HepG2 (cell line): ENCODE data around the gene RIN3. TPM values are rescaled to one million over a fixed set of nuclear protein-coding genes. Genes with fewer than 3 reads are reported as not detected.
A peak's percentile ranks its signal among the peaks of the same experiment; 100 is the strongest.

Source experiments
- ATAC-seq: fragments of 200-7000 bp; cut with Tn5 transposase; 3 replicates; pipeline ENCODE4 v1.9.1; 2020; ENCODE audit warnings: mild to moderate bottlenecking, moderate library complexity
- BruUV-seq: library from RNA; stranded (reverse); fragments of 400-500 nt; replicated peaks from 2 replicates; lab custom pipeline; 2021; lab: Mats Ljungman, UMichigan
- CTCF ChIA-PET: fragments of 300-600 bp; formaldehyde crosslinking; extraction: SDS; loops from one replicate; lab custom pipeline; 2021; ENCODE audit warnings: low total read pairs, inconsistent platforms, low intra/inter-chr PET ratio; lab: Yijun Ruan, JAX
- POLR2A ChIA-PET: fragments of 350-600 bp; sonication (Branson Sonifier 250); formaldehyde crosslinking; loops from one replicate; lab custom pipeline; 2020; ENCODE audit warnings: antibody characterized with exemption, inconsistent platforms; lab: Yijun Ruan, JAX
- DNase-seq: peaks from one replicate; pipeline ENCODE4 v3.0.0-alpha.2; 2015; ENCODE audit warnings: low spot score
- FAIRE-seq: peaks from 3 replicates; lab custom pipeline; 2011; peaks lifted over from hg19 to GRCh38; lab: Jason Lieb, UNC
- H2AFZ ChIP-seq: one replicate; pipeline ENCODE4 v1.6.1; 2011; ENCODE audit warnings: low read length, inconsistent platforms
- H3K27ac ChIP-seq: fragments of 300-600 bp; 3 replicates; pipeline ENCODE4 v1.8.0; 2011; ENCODE audit warnings: mixed run types, mild to moderate bottlenecking, mixed read lengths, low read length, inconsistent platforms; ENCODE audit not compliant: insufficient read depth; ENCODE audit errors: extremely low read length
- H3K27me3 ChIP-seq, 2 experiments: fragments of 200-600 bp in 1 of 2; 2 replicates in 1 of 2; 3 replicates in 1 of 2; pipeline versions ENCODE4 v1.6.0 to v1.8.0; 2011; ENCODE audit warnings: low read length in 2 of 2, mild to moderate bottlenecking in 2 of 2, moderate library complexity in 2 of 2, inconsistent platforms in 1 of 2; ENCODE audit not compliant: insufficient read depth in 2 of 2, control insufficient read depth in 1 of 2
- H3K36me3 ChIP-seq, 2 experiments: fragments of 200-600 bp in 1 of 2; replicated peaks in 1 of 2; 2 replicates in 1 of 2; 3 replicates in 1 of 2; pipeline versions ENCODE4 v1.5.1 to v1.8.0; 2011; ENCODE audit warnings: low read length in 2 of 2, inconsistent platforms in 1 of 2; ENCODE audit not compliant: insufficient read depth in 2 of 2, control insufficient read depth in 1 of 2
- H3K4me1 ChIP-seq: 2 replicates; pipeline ENCODE4 v1.5.1; 2012; ENCODE audit warnings: low read length, inconsistent platforms; ENCODE audit not compliant: insufficient read depth
- H3K4me2 ChIP-seq: 2 replicates; pipeline ENCODE4 v1.6.0; 2011; ENCODE audit warnings: low read depth, low read length, inconsistent platforms
- H3K4me3 ChIP-seq, 3 experiments: fragments of 200-600 bp in 1 of 3; sonication (generic), shearing (Covaris generic) in 1 of 3; replicated peaks in 1 of 3; 2 replicates each; pipeline ENCODE4 v1.5.1; 2011 to 2016; ENCODE audit warnings: low read length in 3 of 3, inconsistent platforms in 2 of 3, low read depth in 2 of 3, mild to moderate bottlenecking in 2 of 3, control low read depth in 1 of 3, mixed read lengths in 1 of 3; ENCODE audit not compliant: insufficient read depth in 1 of 3
- H3K79me2 ChIP-seq: one replicate; pipeline ENCODE4 v1.6.1; 2011; ENCODE audit warnings: low read length, inconsistent platforms; ENCODE audit not compliant: insufficient read depth
- H3K9ac ChIP-seq: 2 replicates; pipeline ENCODE4 v1.6.0; 2011; ENCODE audit warnings: mild to moderate bottlenecking, low read depth, low read length, inconsistent platforms; ENCODE audit not compliant: insufficient read depth
- H3K9me3 ChIP-seq: 2 replicates; pipeline ENCODE4 v1.5.1; 2012; ENCODE audit warnings: mild to moderate bottlenecking, low read length
- H4K20me1 ChIP-seq: 2 replicates; pipeline ENCODE4 v1.6.0; 2011; ENCODE audit warnings: inconsistent platforms, mild to moderate bottlenecking, low read length, moderate library complexity; ENCODE audit not compliant: insufficient read depth
- BORCS8-MEF2B ChIP-seq: sonication (generic); formaldehyde crosslinking; IDR thresholded peaks from 2 replicates; pipeline ENCODE4 v1.8.0; 2022; ENCODE audit warnings: mild to moderate bottlenecking, missing genetic modification reagents
- CBX2 ChIP-seq, 2 experiments: fragments of 200-600 bp in 1 of 2; sonication (generic); formaldehyde crosslinking in 1 of 2; IDR thresholded peaks; 2 replicates each; pipeline versions ENCODE4 v1.7.0 to v1.8.1; 2018 to 2022; ENCODE audit warnings: low read depth in 2 of 2, low read length in 1 of 2, mild to moderate bottlenecking in 1 of 2, missing genetic modification reagents in 1 of 2
- FOXO1 ChIP-seq: sonication (generic); formaldehyde crosslinking; IDR thresholded peaks from 2 replicates; pipeline ENCODE4 v1.4.0; 2020; ENCODE audit warnings: missing genetic modification reagents
- KDM3A ChIP-seq: IDR thresholded peaks from 2 replicates; pipeline ENCODE4 v1.6.1; 2018; ENCODE audit warnings: low read depth, missing compliant biosample characterization
- MAFK ChIP-seq, 2 experiments: IDR thresholded peaks in 1 of 2; conservative IDR thresholded peaks in 1 of 2; 2 replicates each; pipeline ENCODE4 v1.6.1; 2011; ENCODE audit warnings: improper control_type of control experiment in 2 of 2, low read length in 2 of 2
- POGZ ChIP-seq: sonication (generic); formaldehyde crosslinking; IDR thresholded peaks from 2 replicates; pipeline ENCODE4 v1.4.0; 2020; ENCODE audit warnings: mild to moderate bottlenecking, missing genetic modification reagents
- ZFP37 ChIP-seq: sonication (generic); formaldehyde crosslinking; IDR thresholded peaks from 2 replicates; pipeline ENCODE4 v1.4.0; 2020; ENCODE audit warnings: missing genetic modification reagents, borderline replicate concordance
- ZKSCAN5 ChIP-seq: sonication (generic); formaldehyde crosslinking; IDR thresholded peaks from 2 replicates; pipeline ENCODE4 v1.5.1; 2020; ENCODE audit warnings: mild to moderate bottlenecking, missing genetic modification reagents
- ZNF224 ChIP-seq: sonication (generic); formaldehyde crosslinking; IDR thresholded peaks from 2 replicates; pipeline ENCODE4 v1.5.0; 2020; ENCODE audit warnings: mild to moderate bottlenecking, missing genetic modification reagents
- ZNF232 ChIP-seq: sonication (generic); formaldehyde crosslinking; IDR thresholded peaks from 2 replicates; pipeline ENCODE4 v1.4.0; 2020; ENCODE audit warnings: missing genetic modification reagents, borderline replicate concordance
- ZNF350 ChIP-seq: sonication (generic); formaldehyde crosslinking; IDR thresholded peaks from 2 replicates; pipeline ENCODE4 v1.4.0; 2020; ENCODE audit warnings: mild to moderate bottlenecking, low read depth, missing genetic modification reagents, borderline replicate concordance
- ZNF556 ChIP-seq: sonication (generic); formaldehyde crosslinking; IDR thresholded peaks from 2 replicates; pipeline ENCODE4 v1.4.0; 2020; ENCODE audit warnings: mild to moderate bottlenecking, missing genetic modification reagents, borderline replicate concordance
- WGBS: methylation state at CpG from one replicate; pipeline ENCODE4 v1.1.6; 2017; ENCODE audit warnings: low lambda C conversion rate; 5-methylcytosine and 5-hydroxymethylcytosine counted together
- in situ Hi-C: cut with HindIII; loops from 2 replicates; pipeline ENCODE4 v1.10.0; 2017; ENCODE audit warnings: low pct_unique_long_range_greater_than_20kb; ENCODE audit not compliant: extremely low pct_ligation_motif_present
- intact Hi-C: fragments of 100-400 bp; cut with micrococcal nuclease; formaldehyde crosslinking; loops from one replicate; pipeline ENCODE4 v1.10.0; 2022; ENCODE audit not compliant: unreplicated experiment
- polyA plus RNA-seq, 8 experiments: library from polyadenylated mRNA; depleted of rRNA in 3 of 8; stranded (reverse) in 7 of 8; unstranded in 1 of 8; fragments of >200 nt; fragmentation: Illumina TruSeq in 4 of 8; extraction: Trizol in 4 of 8; gene quantifications; 2 replicates each; pipeline versions ENCODE4 v1.2.1 to v1.2.3, GENCODE V29; 2011 to 2016; ENCODE audit warnings: low read depth in 4 of 8, missing spikeins in 1 of 8, mixed read lengths in 1 of 8; ENCODE audit not compliant: insufficient read depth in 1 of 8
- total RNA-seq, 5 experiments: library from RNA; depleted of rRNA; stranded (reverse); fragments of >200 nt; fragmentation: Illumina TruSeq; extraction: Trizol; gene quantifications; 2 replicates each; pipeline ENCODE4 v1.2.3, GENCODE V29; 2016; ENCODE audit warnings: low read depth in 1 of 5
- TF ChIP-seq, protein P1 (sequence below): sonication (generic); formaldehyde crosslinking; IDR thresholded peaks from 2 replicates; pipeline ENCODE4 v1.5.1; 2020; ENCODE audit warnings: mild to moderate bottlenecking, missing genetic modification reagents, moderate library complexity
- TF ChIP-seq, protein P2 (sequence below): sonication (generic); formaldehyde crosslinking; IDR thresholded peaks from 2 replicates; pipeline ENCODE4 v1.5.0; 2020; ENCODE audit warnings: missing genetic modification reagents

RIN3 gene
- total and polyA plus RNA-seq, 2 of the 13 experiments (the other 11 are each of a cell fraction or from before 2014, with no cell fraction given), result 2.3 to 3.6 TPM

DNA sequence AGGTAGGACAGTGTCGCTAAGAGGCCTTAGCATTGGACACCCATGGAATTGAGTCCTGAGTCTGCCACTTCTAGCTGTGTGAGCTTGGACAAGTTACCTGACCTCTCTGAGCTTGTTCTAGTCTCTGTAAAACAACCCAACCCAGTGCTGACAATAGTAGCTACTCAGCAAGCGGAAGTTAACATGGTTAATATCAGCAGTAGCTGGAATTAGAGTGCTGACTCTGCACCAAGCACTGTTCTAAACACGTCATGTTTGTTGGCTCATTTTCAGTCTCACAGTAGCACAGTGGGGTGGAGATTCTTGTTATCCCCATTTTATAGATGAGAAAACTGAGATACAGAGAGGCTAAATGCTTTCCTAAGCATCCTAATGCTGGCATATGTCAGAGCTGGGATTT lies 47.5 kb upstream of the RIN3 start:
- WGBS, result 52% methylated on average over 3 of the region's 3 CpGs
- no peak overlapping the region for H3K9ac ChIP-seq
- POLR2A ChIA-PET, result no interaction called here
- in situ Hi-C loops, result no loop called here
- H3K27ac ChIP-seq, result no peak overlapping the region
- H3K4me1 ChIP-seq, result no peaks in the 10 kb centered on the region; the same call in 1 of the 2 replicates
- no peak overlapping the region for H2AFZ ChIP-seq
- no TSS peak for BruUV-seq
- FAIRE-seq, result no peak
- no peak for DNase-seq
- ATAC-seq, result no peak
- H3K4me2 ChIP-seq, result no peak overlapping the region
- H4K20me1 ChIP-seq, result no peaks in the 10 kb centered on the region
- H3K4me3 ChIP-seq, result no peak overlapping the region
- no peaks in the 10 kb centered on the region for H3K79me2 ChIP-seq
- intact Hi-C loops, result no loop called here
- CTCF ChIA-PET, result no interaction called here
- peaks cover 0 to 16% of the 10 kb centered on the region in 2 experiments; a peak in 4 of 5 replicates for H3K27me3 ChIP-seq
- 0 out of 4 replicates have a peak, but pooled peaks of 1 of the 2 experiments have one; percentile 4 for TF ChIP-seq MAFK (conservative IDR thresholded peaks at IDR 0.05 in 1 of 2, IDR thresholded peaks at IDR 0.05 in 1 of 2; ENCODE audit: low read length in 2 of 2)
- no peak for TF ChIP-seq POGZ
- no peaks in the 10 kb centered on the region for H3K9me3 ChIP-seq
- no peaks in the 10 kb centered on the region for H3K36me3 ChIP-seq

DNA sequence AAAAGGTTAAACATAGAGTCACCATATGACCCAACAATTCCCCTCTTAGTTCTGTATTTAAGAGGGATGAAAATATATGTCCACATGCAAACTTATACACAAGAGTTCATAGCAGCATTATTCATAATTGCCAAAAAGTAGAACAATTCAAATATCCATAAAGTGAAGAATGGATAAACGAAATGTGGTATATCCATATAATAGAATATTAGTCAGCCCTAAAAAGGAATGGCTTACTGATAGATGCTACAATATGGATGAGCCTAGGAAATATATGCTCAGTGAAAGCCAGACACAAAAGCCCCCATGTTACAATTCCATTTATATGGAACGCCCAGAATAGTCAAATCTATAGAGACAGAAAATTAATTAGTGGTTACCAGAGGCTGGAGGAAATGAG lies 44.1 kb upstream of the RIN3 start:
- ChIA-PET POLR2A (no interaction called here), CTCF (no interaction called here)
- Histone ChIP-seq H4K20me1 (no peaks in the 10 kb centered on the region), H2AFZ (no peak overlapping the region), H3K9me3 (no peaks in the 10 kb centered on the region), H3K4me2 (no peak overlapping the region), H3K4me3 (no peak overlapping the region), H3K79me2 (no peaks in the 10 kb centered on the region), H3K4me1 (peaks cover 29% of the 10 kb centered on the region), H3K36me3 (no peaks in the 10 kb centered on the region), H3K9ac (no peak overlapping the region), H3K27me3 (peaks cover 0 to under 1% of the 10 kb centered on the region in 2 experiments; a peak in 3 of 5 replicates), H3K27ac (no peak overlapping the region)
- ATAC-seq (no peak), FAIRE-seq (no peak), DNase-seq (no peak)
- in situ Hi-C loops (no loop called here), intact Hi-C loops (no loop called here)
- 2% methylated on average over 2 of the region's 2 CpGs for WGBS
- no TSS peak for BruUV-seq
- TF ChIP-seq BORCS8-MEF2B (CRISPR knock-in tag), result no peak
- TF ChIP-seq, protein P1, sequence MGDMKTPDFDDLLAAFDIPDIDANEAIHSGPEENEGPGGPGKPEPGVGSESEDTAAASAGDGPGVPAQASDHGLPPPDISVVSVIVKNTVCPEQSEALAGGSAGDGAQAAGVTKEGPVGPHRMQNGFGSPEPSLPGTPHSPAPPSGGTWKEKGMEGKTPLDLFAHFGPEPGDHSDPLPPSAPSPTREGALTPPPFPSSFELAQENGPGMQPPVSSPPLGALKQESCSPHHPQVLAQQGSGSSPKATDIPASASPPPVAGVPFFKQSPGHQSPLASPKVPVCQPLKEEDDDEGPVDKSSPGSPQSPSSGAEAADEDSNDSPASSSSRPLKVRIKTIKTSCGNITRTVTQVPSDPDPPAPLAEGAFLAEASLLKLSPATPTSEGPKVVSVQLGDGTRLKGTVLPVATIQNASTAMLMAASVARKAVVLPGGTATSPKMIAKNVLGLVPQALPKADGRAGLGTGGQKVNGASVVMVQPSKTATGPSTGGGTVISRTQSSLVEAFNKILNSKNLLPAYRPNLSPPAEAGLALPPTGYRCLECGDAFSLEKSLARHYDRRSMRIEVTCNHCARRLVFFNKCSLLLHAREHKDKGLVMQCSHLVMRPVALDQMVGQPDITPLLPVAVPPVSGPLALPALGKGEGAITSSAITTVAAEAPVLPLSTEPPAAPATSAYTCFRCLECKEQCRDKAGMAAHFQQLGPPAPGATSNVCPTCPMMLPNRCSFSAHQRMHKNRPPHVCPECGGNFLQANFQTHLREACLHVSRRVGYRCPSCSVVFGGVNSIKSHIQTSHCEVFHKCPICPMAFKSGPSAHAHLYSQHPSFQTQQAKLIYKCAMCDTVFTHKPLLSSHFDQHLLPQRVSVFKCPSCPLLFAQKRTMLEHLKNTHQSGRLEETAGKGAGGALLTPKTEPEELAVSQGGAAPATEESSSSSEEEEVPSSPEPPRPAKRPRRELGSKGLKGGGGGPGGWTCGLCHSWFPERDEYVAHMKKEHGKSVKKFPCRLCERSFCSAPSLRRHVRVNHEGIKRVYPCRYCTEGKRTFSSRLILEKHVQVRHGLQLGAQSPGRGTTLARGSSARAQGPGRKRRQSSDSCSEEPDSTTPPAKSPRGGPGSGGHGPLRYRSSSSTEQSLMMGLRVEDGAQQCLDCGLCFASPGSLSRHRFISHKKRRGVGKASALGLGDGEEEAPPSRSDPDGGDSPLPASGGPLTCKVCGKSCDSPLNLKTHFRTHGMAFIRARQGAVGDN, result no peak
- TF ChIP-seq, protein P2, sequence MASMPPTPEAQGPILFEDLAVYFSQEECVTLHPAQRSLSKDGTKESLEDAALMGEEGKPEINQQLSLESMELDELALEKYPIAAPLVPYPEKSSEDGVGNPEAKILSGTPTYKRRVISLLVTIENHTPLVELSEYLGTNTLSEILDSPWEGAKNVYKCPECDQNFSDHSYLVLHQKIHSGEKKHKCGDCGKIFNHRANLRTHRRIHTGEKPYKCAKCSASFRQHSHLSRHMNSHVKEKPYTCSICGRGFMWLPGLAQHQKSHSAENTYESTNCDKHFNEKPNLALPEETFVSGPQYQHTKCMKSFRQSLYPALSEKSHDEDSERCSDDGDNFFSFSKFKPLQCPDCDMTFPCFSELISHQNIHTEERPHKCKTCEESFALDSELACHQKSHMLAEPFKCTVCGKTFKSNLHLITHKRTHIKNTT (CRISPR knock-in tag), result no peak
- no peak for TF ChIP-seq CBX2 (IDR thresholded peaks at IDR 0.05; ENCODE audit: low read depth, low read length)
- TF ChIP-seq CBX2 (CRISPR knock-in tag; IDR thresholded peaks at IDR 0.05; ENCODE audit: low read depth), result no peak
- TF ChIP-seq ZNF556 (CRISPR knock-in tag), result no peak
- no peak for TF ChIP-seq ZFP37 (CRISPR knock-in tag)
- no peak for TF ChIP-seq FOXO1 (CRISPR knock-in tag)
- no peak for TF ChIP-seq KDM3A (CRISPR knock-in tag)
- TF ChIP-seq ZKSCAN5 (CRISPR knock-in tag), result no peak
- TF ChIP-seq ZNF232, result no peak
- no peak for TF ChIP-seq ZNF350 (CRISPR knock-in tag)
- TF ChIP-seq ZNF224 (CRISPR knock-in tag), result no peak
